KG1 (cell line): ENCODE results near the gene TMEM38B.
"Not testable (repeated sequence)": the region's sequence is repeated elsewhere in the genome, so short reads cannot be mapped to it uniquely, and the experiment has no call there.

Experiments
- DNase-seq: peaks from one replicate; lab custom pipeline; 2025; lab: John Stamatoyannopoulos, UW

Gene TMEM38B

GRCh38 chr9:105722099-105722498 lies 27.8 kb downstream of the TMEM38B start:
- no peak for DNase-seq

DNA sequence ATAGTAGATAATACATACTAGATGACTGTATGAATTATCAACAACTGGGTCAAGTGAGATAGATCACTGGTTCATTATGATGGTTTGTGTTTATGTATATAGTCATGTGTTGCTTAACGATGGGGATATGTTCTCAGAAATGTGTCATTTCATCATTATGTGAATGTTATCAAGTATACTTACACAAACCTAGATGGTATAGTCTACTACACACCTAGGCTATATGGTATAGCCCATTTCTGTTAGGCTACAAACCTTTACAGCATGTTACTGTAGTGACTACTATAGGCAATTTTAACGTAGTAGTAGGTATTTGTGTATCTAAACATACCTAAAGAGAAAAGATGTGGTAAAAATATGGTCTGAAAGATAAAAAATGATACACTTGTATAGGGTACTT lies 31.0 kb downstream of the TMEM38B start:
- DNase-seq = no peak

DNA sequence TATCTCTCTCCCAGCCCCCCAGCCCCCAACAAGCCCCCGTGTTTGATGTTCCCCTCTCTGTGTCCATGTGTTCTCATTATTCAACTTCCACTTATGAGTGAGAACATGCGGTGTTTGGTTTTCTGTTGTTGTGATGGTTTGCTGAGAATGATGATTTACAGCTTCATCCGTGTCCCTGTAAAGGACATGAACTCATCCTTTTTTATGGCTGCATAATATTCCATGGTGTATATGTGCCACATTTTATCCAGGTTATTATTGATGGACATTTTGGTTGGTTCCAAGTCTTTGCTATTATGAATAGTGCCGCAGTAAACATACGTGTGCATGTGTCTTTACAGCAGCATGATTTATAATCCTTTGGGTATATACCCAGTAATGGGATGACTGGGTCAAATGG lies 33.9 kb downstream of the TMEM38B start:
- DNase-seq = not testable (repeated sequence)

DNA sequence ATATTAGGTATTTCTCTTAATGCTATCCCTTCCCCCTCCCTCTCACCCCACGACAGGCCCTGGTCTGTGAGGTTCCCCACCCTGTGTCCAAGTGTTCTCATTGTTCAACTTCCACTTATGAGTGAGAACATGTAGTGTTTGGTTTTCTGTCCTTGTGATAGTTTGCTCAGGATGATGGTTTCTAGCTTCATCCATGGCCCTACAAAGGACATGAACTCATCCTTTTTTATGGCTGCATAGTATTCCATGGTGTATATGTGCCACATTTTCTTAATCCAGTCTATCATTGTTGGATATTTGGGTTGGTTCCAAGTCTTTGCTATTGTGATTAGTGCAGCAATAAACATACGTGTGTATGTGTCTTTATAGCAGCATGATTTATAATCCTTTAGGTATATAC lies 37.1 kb downstream of the TMEM38B start:
- not testable (repeated sequence) for DNase-seq

DNA sequence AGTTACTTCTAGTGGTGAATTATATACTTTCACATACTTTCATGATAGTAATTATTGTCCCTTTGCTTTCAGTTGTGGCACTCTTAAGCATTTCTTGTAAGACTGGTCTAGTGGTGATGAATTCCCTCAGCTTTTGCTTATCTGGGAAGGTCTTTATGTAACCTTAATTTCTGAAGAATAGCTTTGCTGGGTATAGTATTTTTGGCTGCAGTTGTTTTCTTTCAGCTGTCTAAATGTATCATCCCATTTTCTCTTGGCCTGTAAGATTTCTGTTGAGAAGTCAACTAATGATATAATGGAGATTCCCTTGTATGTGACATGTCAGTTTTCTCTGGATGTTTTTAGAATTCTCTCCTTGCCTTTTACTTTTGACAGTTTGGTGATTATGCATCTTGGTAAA lies 41.0 kb downstream of the TMEM38B start:
- DNase-seq = no peak

GRCh38 chr9:105737205-105737604 lies 42.9 kb downstream of the TMEM38B start:
- DNase-seq = no peak

DNA sequence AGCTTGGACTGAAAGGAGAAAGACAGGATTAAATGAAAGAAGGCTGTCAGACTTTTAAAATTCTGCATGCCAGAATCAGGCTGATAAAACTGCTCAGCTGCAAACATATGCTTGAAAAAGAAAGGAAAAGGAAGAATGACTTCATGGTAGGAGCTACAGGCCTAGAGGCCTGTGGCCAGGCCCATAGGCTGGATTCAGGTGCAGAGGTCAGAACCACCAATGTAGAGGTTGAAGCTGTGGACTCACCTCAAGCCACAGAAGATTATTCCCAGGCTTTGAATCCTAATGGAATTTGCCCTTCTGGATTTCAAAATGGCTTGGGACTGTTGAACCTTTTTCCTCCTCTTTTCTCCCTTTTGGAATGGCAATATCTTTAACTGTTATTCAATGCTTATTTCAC lies 47.7 kb downstream of the TMEM38B start:
- DNase-seq = no peak

DNA sequence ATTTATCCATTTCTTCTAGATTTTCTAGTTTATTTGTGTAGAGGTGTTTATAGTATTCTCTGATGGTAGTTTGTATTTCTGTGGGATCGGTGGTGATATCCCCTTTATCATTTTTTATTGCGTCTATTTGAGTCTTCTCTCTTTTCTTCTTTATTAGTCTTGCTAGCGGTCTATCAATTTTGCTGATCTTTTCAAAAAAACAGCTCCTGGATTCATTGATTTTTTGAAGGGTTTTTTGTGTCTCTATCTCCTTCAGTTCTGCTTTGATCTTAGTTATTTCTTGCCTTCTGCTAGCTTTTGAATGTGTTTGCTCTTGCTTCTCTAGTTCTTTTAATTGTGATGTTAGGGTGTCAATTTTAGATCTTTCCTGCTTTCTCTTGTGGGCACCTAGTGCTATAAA lies 53.0 kb downstream of the TMEM38B start:
- DNase-seq = not testable (repeated sequence)

DNA sequence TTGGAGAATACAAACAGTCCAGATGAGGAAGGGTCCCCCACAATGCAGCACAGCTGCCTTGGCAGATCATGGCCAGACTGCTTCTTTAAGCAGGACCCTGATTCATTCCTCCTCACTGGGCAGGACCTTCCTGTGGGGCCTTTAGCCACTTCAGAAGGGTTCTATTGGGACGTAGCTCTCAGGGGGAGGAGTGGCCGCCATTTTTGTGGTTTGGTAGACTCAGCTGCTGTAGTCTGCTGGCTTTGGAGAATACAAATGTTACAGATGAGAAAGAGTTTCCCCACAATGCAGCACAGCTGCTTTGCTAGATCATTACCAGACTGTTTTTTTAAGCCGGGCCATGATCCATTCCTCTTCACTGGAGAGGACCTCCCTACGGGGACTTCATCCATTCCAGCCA lies 57.4 kb downstream of the TMEM38B start:
- DNase-seq = no peak

DNA sequence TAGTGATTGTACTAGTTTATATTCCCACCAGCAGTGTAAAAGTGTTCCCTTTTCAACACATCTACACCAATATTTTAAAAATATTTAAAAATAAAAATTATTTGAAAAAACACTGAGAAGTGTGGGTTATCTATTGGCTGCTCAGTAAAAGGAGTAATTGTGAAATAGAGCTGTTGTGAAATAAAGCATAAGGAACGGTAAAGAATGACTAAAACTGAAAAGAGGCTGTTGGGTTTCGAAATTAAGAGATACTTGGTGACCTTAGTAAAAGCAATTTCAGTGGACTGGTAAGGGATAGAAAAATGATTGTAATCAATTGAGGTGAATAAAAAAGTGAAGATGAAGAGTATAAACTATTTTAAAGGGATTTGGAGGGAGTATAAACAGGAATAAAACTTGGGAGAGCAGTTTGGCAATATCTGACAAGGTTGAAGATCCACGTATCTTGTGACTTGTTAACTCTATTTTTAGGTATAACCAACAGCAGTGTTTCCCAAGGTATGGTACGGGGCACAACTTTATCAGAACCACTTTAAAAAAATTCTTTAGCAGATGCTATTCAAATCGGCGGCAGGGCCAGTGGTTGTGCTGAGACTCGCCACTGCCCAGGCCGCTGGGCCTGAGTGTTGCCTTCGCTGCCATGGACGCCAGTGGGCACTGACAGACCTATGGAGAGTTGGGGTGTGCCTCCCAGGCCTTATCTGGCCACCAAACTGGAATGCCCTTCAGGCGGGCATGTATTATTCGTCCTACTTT lies 63.3 kb downstream of the TMEM38B start:
- DNase-seq = no peak

- DNase-seq = no peak
Measured at GRCh38 chr9:105760053-105760452, 65.7 kb downstream of the TMEM38B start.

GRCh38 chr9:105782561-105783494 lies 88.5 kb downstream of the TMEM38B start:
- DNase-seq = not testable (repeated sequence)

GRCh38 chr9:105783495-105783872 lies 89.1 kb downstream of the TMEM38B start:
- not testable (repeated sequence) for DNase-seq

GRCh38 chr9:105786796-105787195 lies 92.5 kb downstream of the TMEM38B start:
- not testable (repeated sequence) for DNase-seq

- no peak for DNase-seq
Measured at GRCh38 chr9:105816202-105816744, 121.9 kb downstream of the TMEM38B start.

GRCh38 chr9:105816981-105817380 lies 122.6 kb downstream of the TMEM38B start:
- no peak for DNase-seq

- DNase-seq = no peak
Measured at GRCh38 chr9:105818903-105819302, 124.6 kb downstream of the TMEM38B start.

GRCh38 chr9:105822814-105823213 lies 128.5 kb downstream of the TMEM38B start:
- DNase-seq = no peak
